ENCODE results near the gene ACP5.
A peak's percentile ranks its signal among the peaks of the same experiment; 100 is the strongest.

ACP5 gene

GRCh38 chr19:11528551-11529341 lies 48.7 kb downstream of the ACP5 start, which contains the start of gene ECSIT:
TSS of gene ECSIT (minus strand) at chr19:11529134. CDS start at chr19:11519170, 9,964 bp downstream.
- peak; percentile 34 for DNase-seq (ENCODE audit: low read depth, low spot score)
- Histone ChIP-seq H3K9ac (ENCODE audit: insufficient read length) (peak within 1 kb of the TSS; percentile 62), H3K36me3 (ENCODE audit: insufficient read depth, low read length) (no peaks in the 10 kb centered on the region), H3K4me3 (peak within 1 kb of the TSS; percentile 78), H3K27ac (no peak within 1 kb of the TSS), H3K9me3 (ENCODE audit: low read depth, low read length) (no peaks in the 10 kb centered on the region)
- TF ChIP-seq EZH2 (IDR thresholded peaks at IDR 0.05): no peak
- TF ChIP-seq POLR2AphosphoS5 (IDR thresholded peaks at IDR 0.05; ENCODE audit: borderline replicate concordance, low read depth, low read length): peak; percentile 73
- TF ChIP-seq FOXP2 (optimal IDR thresholded peaks at IDR 0.05; ENCODE audit: control extremely low read depth, extremely low read length, insufficient read depth): no peak
